Measurements from ENCODE around the gene SEMA3E. TPM values are rescaled to one million over a fixed set of nuclear protein-coding genes. Genes with fewer than 3 reads are reported as not detected.

The SEMA3E gene
- total RNA-seq, 4 donors from 2014 or later: 1.0 to 2.2 (median 2.0) TPM

DNA sequence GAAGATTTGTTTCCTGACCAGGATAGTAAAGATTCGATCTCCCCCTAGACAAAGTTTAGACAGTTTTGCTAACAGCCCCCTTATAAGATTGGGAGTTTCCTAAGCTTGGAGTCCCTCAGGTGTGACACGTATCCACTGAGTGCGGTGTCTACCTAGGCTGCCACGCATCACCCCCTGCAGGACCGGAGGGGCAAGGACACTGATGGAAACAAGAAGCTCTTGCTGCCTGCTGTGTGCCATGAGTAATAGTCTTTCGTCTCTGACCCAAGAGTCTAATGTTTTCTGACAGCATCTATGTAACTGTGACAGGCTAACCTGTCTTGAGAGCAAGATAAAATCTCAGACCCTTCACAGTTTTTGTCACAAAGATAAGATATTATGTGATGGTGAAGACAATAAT is 173.5 kb downstream of the SEMA3E start:
- Histone ChIP-seq H3K36me3 (no peaks in the 10 kb centered on the region), H3K4me1 (no peaks in the 10 kb centered on the region), H3K4me3 (no peak overlapping the region), H3K27ac (no peak overlapping the region), H3K9me3 (no peaks in the 10 kb centered on the region), H3K27me3 (no peaks in the 10 kb centered on the region)
- DNase-seq (ENCODE audit: low spot score in 2 of 2): no peak
- 60% methylated on average over 6 of the region's 6 CpGs for WGBS
- no peak for TF ChIP-seq POLR2AphosphoS5 (IDR thresholded peaks at IDR 0.05)
- no peak for TF ChIP-seq POLR2A (IDR thresholded peaks at IDR 0.05)
- no peak for TF ChIP-seq CTCF (IDR thresholded peaks at IDR 0.05)
- TF ChIP-seq EP300 (IDR thresholded peaks at IDR 0.05): no peak

GRCh38 chr7:83472376-83472775 is 176.6 kb downstream of the SEMA3E start:
- H3K4me1 ChIP-seq: peaks cover 8% of the 10 kb centered on the region
- H3K4me3 ChIP-seq: no peak overlapping the region
- no peaks in the 10 kb centered on the region for H3K27me3 ChIP-seq
- no peak overlapping the region for H3K27ac ChIP-seq
- no peak for DNase-seq (ENCODE audit: low spot score in 2 of 2)
- H3K9me3 ChIP-seq: no peaks in the 10 kb centered on the region
- no peak for TF ChIP-seq CTCF (IDR thresholded peaks at IDR 0.05)
- WGBS: 80% methylated on average over 2 of the region's 2 CpGs
- no peaks in the 10 kb centered on the region for H3K36me3 ChIP-seq

DNA sequence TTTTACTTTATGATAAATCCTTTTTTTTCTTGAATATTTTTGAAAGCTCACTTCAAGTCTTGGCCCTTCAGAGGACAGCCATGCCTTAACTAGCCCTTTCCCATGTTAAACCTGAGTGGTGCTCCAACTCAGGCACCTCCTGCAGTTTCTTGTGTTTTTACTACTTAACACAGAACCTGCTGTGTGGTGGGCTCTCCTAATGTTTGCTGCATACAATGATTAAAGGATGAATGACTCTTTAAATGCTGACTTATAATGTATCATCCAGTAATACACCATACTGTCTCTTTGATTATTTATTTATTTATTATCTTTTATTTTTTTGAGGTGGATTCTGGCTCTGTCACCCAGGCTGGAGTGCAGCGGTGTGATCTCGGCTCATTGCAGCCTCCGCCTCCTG is 179.4 kb downstream of the SEMA3E start:
- no peaks in the 10 kb centered on the region for H3K9me3 ChIP-seq
- 99% methylated on average over 3 of the region's 3 CpGs for WGBS
- H3K4me1 ChIP-seq: peaks cover 8% of the 10 kb centered on the region
- no peak for TF ChIP-seq POLR2AphosphoS5 (IDR thresholded peaks at IDR 0.05)
- TF ChIP-seq POLR2A (IDR thresholded peaks at IDR 0.05): no peak
- TF ChIP-seq EP300 (IDR thresholded peaks at IDR 0.05): no peak
- no peak for TF ChIP-seq CTCF (IDR thresholded peaks at IDR 0.05)
- no peak overlapping the region for H3K4me3 ChIP-seq
- no peak for DNase-seq (ENCODE audit: low spot score in 2 of 2)
- H3K27me3 ChIP-seq: no peaks in the 10 kb centered on the region
- H3K27ac ChIP-seq: no peak overlapping the region
- no peaks in the 10 kb centered on the region for H3K36me3 ChIP-seq

- TF ChIP-seq POLR2A (IDR thresholded peaks at IDR 0.05) (no peak), CTCF (IDR thresholded peaks at IDR 0.05) (no peak), EP300 (IDR thresholded peaks at IDR 0.05) (no peak), POLR2AphosphoS5 (IDR thresholded peaks at IDR 0.05) (no peak)
- no peaks in the 10 kb centered on the region for H3K36me3 ChIP-seq
- no peak overlapping the region for H3K4me3 ChIP-seq
- 68% methylated on average over 2 of the region's 2 CpGs for WGBS
- no peaks in the 10 kb centered on the region for H3K27me3 ChIP-seq
- H3K9me3 ChIP-seq: no peaks in the 10 kb centered on the region
- H3K27ac ChIP-seq: no peak overlapping the region
- H3K4me1 ChIP-seq: peaks cover 8% of the 10 kb centered on the region
- no peak for DNase-seq (ENCODE audit: low spot score in 2 of 2)
Observed at GRCh38 chr7:83469076-83469475, 179.9 kb downstream of the SEMA3E start.

GRCh38 chr7:83468251-83468739 is 180.6 kb downstream of the SEMA3E start:
- Histone ChIP-seq H3K27me3 (no peaks in the 10 kb centered on the region), H3K9me3 (no peaks in the 10 kb centered on the region), H3K4me1 (peaks cover 8% of the 10 kb centered on the region), H3K36me3 (no peaks in the 10 kb centered on the region), H3K27ac (no peak overlapping the region), H3K4me3 (no peak overlapping the region)
- peak in 1 of 2 donors; percentile 76 for DNase-seq (ENCODE audit: low spot score in 2 of 2)
- WGBS: 10% methylated on average over 2 of the region's 2 CpGs
- no peak for TF ChIP-seq POLR2A (IDR thresholded peaks at IDR 0.05)
- no peak for TF ChIP-seq EP300 (IDR thresholded peaks at IDR 0.05)

DNA sequence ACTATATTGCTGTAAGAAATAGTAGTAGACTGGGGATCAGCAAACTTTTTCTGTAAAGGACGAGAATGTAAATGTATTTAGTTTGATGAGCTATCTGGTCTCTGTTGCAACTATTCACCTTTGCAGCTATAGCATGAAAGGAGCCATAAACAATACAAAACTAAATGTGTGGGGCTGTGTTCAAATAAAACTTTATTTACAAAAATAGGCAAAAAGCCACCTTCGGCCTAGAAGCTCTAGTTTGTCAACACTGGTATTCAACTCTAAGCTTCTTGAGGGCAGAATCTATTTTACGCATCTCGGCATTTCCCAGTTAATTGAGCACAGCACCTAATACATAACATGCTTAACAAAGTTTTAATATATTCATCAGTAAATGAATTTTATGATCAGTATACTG is 181.4 kb downstream of the SEMA3E start:
- WGBS: 95% methylated on average over 4 of the region's 4 CpGs
- TF ChIP-seq POLR2AphosphoS5 (IDR thresholded peaks at IDR 0.05): no peak
- peaks cover 8% of the 10 kb centered on the region for H3K4me1 ChIP-seq
- H3K4me3 ChIP-seq: no peak overlapping the region
- H3K9me3 ChIP-seq: no peaks in the 10 kb centered on the region
- H3K27me3 ChIP-seq: no peaks in the 10 kb centered on the region
- no peak for DNase-seq (ENCODE audit: low spot score in 2 of 2)
- H3K27ac ChIP-seq: no peak overlapping the region
- no peaks in the 10 kb centered on the region for H3K36me3 ChIP-seq

Data from suprapubic skin (tissue), 4 donors.